ENCODE results near the gene TAAR8.
"Not testable (repeated sequence)": the region's sequence is repeated elsewhere in the genome, so short reads cannot be mapped to it uniquely, and the experiment has no call there.

The TAAR8 gene

GRCh38 chr6:132537977-132538376 lies 14.5 kb upstream of the TAAR8 start, which contains the start of gene TAAR9:
Gene TAAR9 (plus strand): TSS chr6:132538277. CDS start chr6:132538290, 13 bp downstream.
- DNase-seq (ENCODE audit: extremely low read depth in 1 of 2, low read depth in 1 of 2), result no peak

- DNase-seq (ENCODE audit: extremely low read depth in 1 of 2, low read depth in 1 of 2), result no peak
These were observed 7.6 kb upstream of the TAAR8 start for GRCh38 chr6:132544826-132545225.

- no peak for DNase-seq (ENCODE audit: extremely low read depth in 1 of 2, low read depth in 1 of 2)
These were observed 3.6 kb upstream of the TAAR8 start for GRCh38 chr6:132548746-132549463.

GRCh38 chr6:132551214-132551613 lies 1.3 kb upstream of the TAAR8 start:
- DNase-seq (ENCODE audit: extremely low read depth in 1 of 2, low read depth in 1 of 2), result no peak

GRCh38 chr6:132560087-132560486 lies 7.6 kb downstream of the TAAR8 start:
- DNase-seq (ENCODE audit: extremely low read depth in 1 of 2, low read depth in 1 of 2), result not testable (repeated sequence)

GRCh38 chr6:132566404-132566803 lies 13.9 kb downstream of the TAAR8 start:
- no peak for DNase-seq (ENCODE audit: extremely low read depth in 1 of 2, low read depth in 1 of 2)

- no peak for DNase-seq (ENCODE audit: extremely low read depth in 1 of 2, low read depth in 1 of 2)
These were observed 15.1 kb downstream of the TAAR8 start for GRCh38 chr6:132567566-132567965.

- DNase-seq (ENCODE audit: extremely low read depth in 1 of 2, low read depth in 1 of 2), result no peak
These were observed 16.1 kb downstream of the TAAR8 start for GRCh38 chr6:132568611-132569010.

GRCh38 chr6:132569170-132569569 lies 16.7 kb downstream of the TAAR8 start:
- no peak for DNase-seq (ENCODE audit: extremely low read depth in 1 of 2, low read depth in 1 of 2)

GRCh38 chr6:132570221-132570777 lies 17.8 kb downstream of the TAAR8 start, which contains the start of gene TAAR6:
Gene TAAR6 (plus strand): TSS chr6:132570322. CDS start chr6:132570322, 0 bp downstream.
- DNase-seq (ENCODE audit: extremely low read depth in 1 of 2, low read depth in 1 of 2), result no peak

GRCh38 chr6:132571774-132572173 lies 19.3 kb downstream of the TAAR8 start:
- DNase-seq (ENCODE audit: extremely low read depth in 1 of 2, low read depth in 1 of 2), result no peak

GRCh38 chr6:132584698-132585097 lies 32.2 kb downstream of the TAAR8 start:
- no peak for DNase-seq (ENCODE audit: extremely low read depth in 1 of 2, low read depth in 1 of 2)

- DNase-seq (ENCODE audit: extremely low read depth in 1 of 2, low read depth in 1 of 2), result no peak
These were observed 35.0 kb downstream of the TAAR8 start for GRCh38 chr6:132587424-132587823.

GRCh38 chr6:132589454-132589853 lies 37.0 kb downstream of the TAAR8 start, which contains the start of gene TAAR5:
Gene TAAR5 (minus strand): TSS chr6:132589741. CDS start chr6:132589686, 55 bp downstream.
- no peak for DNase-seq (ENCODE audit: extremely low read depth in 1 of 2, low read depth in 1 of 2)

GRCh38 chr6:132590362-132590761 lies 37.9 kb downstream of the TAAR8 start:
- no peak for DNase-seq (ENCODE audit: extremely low read depth in 1 of 2, low read depth in 1 of 2)

- no peak for DNase-seq (ENCODE audit: extremely low read depth in 1 of 2, low read depth in 1 of 2)
These were observed 40.4 kb downstream of the TAAR8 start for GRCh38 chr6:132592855-132593254.

GRCh38 chr6:132596201-132596600 lies 43.7 kb downstream of the TAAR8 start:
- no peak for DNase-seq (ENCODE audit: extremely low read depth in 1 of 2, low read depth in 1 of 2)

- DNase-seq (ENCODE audit: extremely low read depth in 1 of 2, low read depth in 1 of 2), result no peak
These were observed 46.0 kb downstream of the TAAR8 start for GRCh38 chr6:132598473-132598872.

- not testable (repeated sequence) for DNase-seq (ENCODE audit: extremely low read depth in 1 of 2, low read depth in 1 of 2)
These were observed 48.4 kb downstream of the TAAR8 start for GRCh38 chr6:132600900-132601299.
